Vagina (tissue), 2 donors: ENCODE measurements around the gene DUSP2.

ENCODE experiments used
- CTCF ChIP-seq, 3 experiments: fragments of 450-650 bp in 2 of 3; fragments of 200-600 bp in 1 of 3; sonication (generic) in 1 of 3; IDR thresholded peaks; one replicate each; pipeline ENCODE4 v1.5.1; 2017 to 2019; ENCODE audit warnings: antibody characterized with exemption in 3 of 3, mild to moderate bottlenecking in 2 of 3, moderate library complexity in 2 of 3
- POLR2A ChIP-seq, 2 donors: fragments of 450-650 bp; IDR thresholded peaks; one replicate each; pipeline ENCODE4 v1.6.1; 2017; ENCODE audit warnings: antibody characterized with exemption in 2 of 2, mild to moderate bottlenecking in 2 of 2, moderate library complexity in 2 of 2

DNA sequence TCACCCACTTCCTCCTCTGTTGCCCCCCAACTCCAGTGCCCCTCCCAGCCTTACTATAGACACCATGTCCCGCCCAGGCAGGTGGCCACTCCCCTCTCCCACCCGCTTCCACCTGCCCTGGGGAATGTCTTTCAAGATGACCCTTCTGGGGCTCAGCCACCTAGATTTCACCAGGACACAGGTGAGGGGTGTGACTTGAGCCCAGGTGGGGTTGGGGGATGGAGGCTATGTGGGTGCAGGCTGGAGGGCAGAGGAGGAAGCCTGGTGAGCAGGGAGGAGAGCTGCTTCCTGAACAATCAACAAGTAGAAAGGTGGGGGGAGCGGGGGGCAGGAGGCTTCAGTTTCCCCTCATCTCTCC is 37.6 kb downstream of the DUSP2 start:
- TF ChIP-seq CTCF (IDR thresholded peaks at IDR 0.05) (no peak), POLR2A (IDR thresholded peaks at IDR 0.05) (no peak)
